ENCODE results near the gene EFR3B.

GRCh38 chr2:25025229-25026007 lies 16.5 kb upstream of the EFR3B start:
- TF ChIP-seq AFF4 (CRISPR knock-in tag; IDR thresholded peaks at IDR 0.05), result no peak
- TF ChIP-seq ZNF407 (CRISPR knock-in tag; IDR thresholded peaks at IDR 0.05; ENCODE audit: not compliant biosample characterization), result no peak
- TF ChIP-seq U2AF2 (IDR thresholded peaks at IDR 0.05; ENCODE audit: low read depth, low read length), result no peak
